Astrocyte of the cerebellum (primary cell): Measurements from ENCODE around the gene SHC1.
"Not testable (repeated sequence)": the region's sequence is repeated elsewhere in the genome, so short reads cannot be mapped to it uniquely, and the experiment has no call there.

Source experiments
- DNase-seq: peaks from one replicate; pipeline ENCODE4 v3.0.0-alpha.2; 2011; ENCODE audit warnings: low read depth
- H3K4me3 ChIP-seq: 2 replicates; pipeline ENCODE4 v1.5.1; 2011; ENCODE audit warnings: mild to moderate bottlenecking, low read depth, low read length, moderate library complexity
- in situ Hi-C: cut with HindIII; loops from 2 replicates; pipeline ENCODE4 v1.10.0; 2017; ENCODE audit warnings: low sequenced_read_pairs
- TF ChIP-seq, protein P1 (sequence below): IDR thresholded peaks from 2 replicates; pipeline ENCODE4 v1.5.1; 2012; ENCODE audit warnings: low read length, low read depth, moderate library complexity, mild to moderate bottlenecking; ENCODE audit errors: missing control alignments

The SHC1 gene

DNA sequence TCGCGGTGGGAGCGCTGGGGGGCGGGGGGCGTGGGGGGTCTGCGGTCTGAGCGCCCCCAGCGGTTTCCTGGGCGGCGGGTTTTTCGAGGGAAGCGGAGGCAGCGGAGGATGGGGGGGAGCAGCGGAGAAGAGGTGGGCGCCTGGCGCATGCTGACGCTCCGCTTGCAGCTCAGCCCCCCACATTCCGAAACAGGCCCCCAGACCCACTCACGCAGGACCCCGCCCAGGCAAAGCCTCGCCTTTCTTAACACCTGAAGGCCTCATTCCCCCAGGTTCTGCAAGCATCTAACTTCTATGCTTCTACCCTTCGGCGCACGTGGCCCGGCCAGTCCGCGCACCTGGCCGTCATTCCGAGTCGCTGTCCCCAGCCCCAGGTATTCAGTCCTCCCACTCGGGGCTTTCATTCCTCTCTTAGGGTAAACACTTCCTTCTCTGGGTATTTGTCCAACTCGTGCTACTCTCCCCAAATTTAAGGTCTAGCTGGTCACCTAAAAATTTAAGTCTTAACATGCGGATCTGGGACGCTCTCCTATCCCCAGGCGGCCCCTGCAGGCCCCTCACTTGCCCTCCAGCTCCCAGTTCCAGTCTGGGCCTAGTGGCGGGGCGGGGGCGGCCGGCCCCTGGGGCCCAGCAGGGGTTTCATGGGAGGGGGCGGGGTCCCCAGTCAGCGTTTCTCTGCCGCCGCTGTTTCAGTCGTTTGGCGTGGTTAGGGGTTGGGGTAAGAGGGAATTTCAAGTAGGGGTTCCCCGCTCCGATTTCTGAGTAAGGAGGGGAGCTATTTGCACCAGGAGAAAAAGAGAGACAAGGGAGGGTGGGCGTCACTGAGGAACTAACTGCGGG is 29.2 kb upstream of the SHC1 start:
- in situ Hi-C loops, result no loop called here
- no peak for DNase-seq
- TF ChIP-seq, protein P1, sequence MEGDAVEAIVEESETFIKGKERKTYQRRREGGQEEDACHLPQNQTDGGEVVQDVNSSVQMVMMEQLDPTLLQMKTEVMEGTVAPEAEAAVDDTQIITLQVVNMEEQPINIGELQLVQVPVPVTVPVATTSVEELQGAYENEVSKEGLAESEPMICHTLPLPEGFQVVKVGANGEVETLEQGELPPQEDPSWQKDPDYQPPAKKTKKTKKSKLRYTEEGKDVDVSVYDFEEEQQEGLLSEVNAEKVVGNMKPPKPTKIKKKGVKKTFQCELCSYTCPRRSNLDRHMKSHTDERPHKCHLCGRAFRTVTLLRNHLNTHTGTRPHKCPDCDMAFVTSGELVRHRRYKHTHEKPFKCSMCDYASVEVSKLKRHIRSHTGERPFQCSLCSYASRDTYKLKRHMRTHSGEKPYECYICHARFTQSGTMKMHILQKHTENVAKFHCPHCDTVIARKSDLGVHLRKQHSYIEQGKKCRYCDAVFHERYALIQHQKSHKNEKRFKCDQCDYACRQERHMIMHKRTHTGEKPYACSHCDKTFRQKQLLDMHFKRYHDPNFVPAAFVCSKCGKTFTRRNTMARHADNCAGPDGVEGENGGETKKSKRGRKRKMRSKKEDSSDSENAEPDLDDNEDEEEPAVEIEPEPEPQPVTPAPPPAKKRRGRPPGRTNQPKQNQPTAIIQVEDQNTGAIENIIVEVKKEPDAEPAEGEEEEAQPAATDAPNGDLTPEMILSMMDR, result no peak
- peak overlapping the region; percentile 82 for H3K4me3 ChIP-seq

DNA sequence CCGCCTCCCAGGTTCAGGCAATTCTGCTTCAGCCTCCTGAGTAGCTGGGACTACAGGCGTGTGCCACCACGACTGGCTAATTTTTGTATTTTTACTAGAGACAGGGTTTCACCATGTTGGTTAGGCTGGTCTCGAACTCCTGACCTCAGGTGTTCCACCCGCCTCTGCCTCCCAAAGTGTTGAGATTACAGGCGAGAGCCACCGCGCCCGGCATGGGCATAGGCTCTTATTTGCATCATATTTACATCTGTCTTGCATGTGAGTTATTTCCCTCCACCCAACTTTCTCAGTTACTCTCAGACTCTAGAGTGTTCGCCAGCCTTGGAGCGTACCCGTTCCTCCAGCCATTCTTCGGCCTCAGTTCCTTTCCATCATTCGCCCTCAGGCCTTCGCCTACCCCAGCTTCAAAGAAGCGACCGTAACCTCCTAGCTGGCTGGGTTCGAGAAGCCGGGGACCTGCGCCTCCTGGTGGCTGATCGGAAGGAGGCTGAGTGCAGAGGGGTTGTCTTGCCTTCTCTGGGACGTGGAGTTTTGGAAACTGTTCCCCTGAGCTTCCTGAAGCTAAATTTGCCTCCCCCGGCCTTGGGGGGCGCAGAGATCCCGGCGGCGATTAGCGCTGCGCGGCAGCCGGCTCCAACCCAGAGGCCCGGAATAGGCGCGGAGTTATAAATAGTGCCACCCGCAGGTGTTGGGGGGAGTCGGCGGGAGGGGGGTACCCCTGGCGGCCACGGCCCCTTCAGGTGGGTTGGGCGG is 28.4 kb upstream of the SHC1 start:
- in situ Hi-C loops, result no loop called here
- peak; percentile 33 for DNase-seq

DNA sequence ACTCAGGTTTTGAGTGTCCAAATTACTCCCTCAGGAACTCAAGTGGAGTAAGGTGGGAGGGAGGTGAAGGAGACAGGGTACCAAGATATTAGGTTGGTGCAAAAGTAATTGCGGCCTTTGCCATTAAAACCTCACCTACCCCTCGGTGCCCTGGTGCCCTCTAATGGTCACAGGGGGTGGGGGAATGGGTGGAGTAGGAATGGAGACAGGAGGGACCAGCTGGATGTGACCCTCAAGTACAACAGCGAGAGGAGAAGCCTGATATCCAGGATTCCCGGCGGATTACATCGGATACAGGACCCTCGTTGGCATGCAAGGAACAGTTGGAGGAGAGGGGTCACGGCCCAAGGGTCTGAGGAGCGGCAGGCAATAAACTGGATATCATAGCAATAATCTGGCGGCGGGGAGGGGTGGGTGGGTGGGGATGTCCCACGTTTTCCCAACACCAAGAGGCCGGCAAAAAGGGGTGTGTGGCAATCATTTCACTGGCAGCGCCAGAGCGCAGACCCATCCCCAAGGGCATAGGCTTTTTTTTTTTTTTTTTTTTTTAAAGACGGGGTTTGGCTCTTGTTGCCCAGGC is 27.7 kb upstream of the SHC1 start:
- in situ Hi-C loops, result no loop called here
- no peak overlapping the region for H3K4me3 ChIP-seq
- DNase-seq, result no peak
- TF ChIP-seq, protein P1, result peak; percentile 2

More for the DNA sequence above, 28.4 kb upstream of the SHC1 start:
- TF ChIP-seq, protein P1, result peak; percentile 95
- H3K4me3 ChIP-seq, result peak overlapping the region; percentile 82

DNA sequence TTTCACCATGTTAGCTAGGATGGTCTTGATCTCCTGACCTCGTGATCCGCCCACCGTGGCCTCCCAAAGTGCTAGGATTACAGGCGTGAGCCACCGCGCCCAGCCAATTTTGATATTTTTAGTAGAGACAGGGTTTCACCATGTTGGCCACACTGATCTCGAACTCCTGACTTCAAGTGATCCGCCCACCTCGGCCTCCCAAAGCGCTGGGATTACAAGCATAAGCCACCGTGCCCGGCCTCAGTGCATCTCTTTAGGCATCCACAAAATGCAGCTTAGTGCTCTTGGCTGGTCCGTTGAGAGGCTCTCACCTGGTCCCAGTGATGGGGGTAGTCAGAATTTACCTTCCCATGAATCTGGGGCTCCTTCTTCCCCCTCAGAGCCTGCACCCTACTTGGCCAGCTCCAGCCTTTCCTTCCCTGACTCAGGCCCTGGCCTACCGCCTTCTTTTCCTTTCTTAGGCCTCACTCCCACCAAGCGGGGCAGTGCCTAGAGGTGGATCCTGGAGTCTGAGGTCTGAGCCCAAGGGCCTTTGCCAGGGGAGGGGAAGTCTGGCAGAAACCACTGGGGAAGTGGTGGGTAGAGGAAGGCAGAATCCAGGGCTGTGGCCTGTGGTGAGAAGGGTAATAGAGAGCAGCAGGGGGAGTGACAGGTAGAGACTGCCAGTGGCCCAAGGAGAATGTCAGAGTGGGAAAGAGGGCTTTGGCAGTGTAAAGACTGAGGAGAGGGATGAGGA is 26.6 kb upstream of the SHC1 start:
- no peak overlapping the region for H3K4me3 ChIP-seq
- in situ Hi-C loops, result no loop called here
- DNase-seq, result no peak
- TF ChIP-seq, protein P1, result no peak

DNA sequence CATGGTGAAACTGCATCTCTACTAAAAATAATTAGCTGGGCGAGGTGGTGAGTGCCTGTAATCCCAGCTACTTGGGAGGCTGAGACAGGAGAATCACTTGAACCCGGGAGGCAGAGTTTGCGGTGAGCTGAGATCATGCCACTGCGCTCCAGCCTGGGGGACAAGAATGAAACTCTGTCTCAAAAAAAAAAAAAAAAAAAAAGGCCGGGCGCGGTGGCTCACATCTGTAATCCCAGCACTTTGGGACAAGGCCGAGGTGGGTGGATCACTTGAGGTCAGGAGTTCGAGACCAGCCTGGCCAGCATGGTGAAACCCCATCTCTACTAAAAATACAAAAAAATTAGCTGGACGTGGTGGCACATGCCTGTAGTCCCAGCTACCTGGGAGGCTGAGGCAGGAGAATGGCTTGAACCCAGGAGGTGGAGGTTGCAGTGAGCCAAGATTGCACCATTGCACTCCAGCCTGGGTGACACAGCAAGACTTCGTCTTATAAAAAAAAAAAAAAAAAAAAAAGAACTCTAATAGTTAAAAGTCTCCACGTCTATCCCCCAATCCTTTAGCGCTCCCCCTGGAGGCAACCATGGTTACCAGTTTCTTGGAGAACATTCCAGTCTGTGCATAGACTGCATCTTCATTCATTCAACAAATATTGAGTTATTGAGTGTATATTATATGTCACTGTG is 24.9 kb upstream of the SHC1 start:
- H3K4me3 ChIP-seq, result not testable (repeated sequence)
- peak; percentile 60 for DNase-seq

More for the DNA sequence above, 24.9 kb upstream of the SHC1 start:
- in situ Hi-C loops, result not testable (repeated sequence)
- TF ChIP-seq, protein P1, result peak; percentile 58
